Loucy (cell line): Measurements from ENCODE around the gene NCKAP5.

Source experiments
- EZH2phosphoT487 ChIP-seq: fragments of 200-600 bp; IDR thresholded peaks from 2 replicates; pipeline ENCODE4 v1.6.1; 2018; ENCODE audit warnings: antibody characterized with exemption, mild to moderate bottlenecking, moderate library complexity, borderline replicate concordance
- TF ChIP-seq, protein P1 (sequence below): fragments of 200-600 bp; sonication (generic); conservative IDR thresholded peaks from 2 replicates; pipeline ENCODE4 v1.5.1; 2014; ENCODE audit warnings: mild to moderate bottlenecking, antibody characterized with exemption, low read length

GRCh38 chr2:133475610-133476009 lies 92.7 kb downstream of the NCKAP5 start:
- TF ChIP-seq, protein P1, sequence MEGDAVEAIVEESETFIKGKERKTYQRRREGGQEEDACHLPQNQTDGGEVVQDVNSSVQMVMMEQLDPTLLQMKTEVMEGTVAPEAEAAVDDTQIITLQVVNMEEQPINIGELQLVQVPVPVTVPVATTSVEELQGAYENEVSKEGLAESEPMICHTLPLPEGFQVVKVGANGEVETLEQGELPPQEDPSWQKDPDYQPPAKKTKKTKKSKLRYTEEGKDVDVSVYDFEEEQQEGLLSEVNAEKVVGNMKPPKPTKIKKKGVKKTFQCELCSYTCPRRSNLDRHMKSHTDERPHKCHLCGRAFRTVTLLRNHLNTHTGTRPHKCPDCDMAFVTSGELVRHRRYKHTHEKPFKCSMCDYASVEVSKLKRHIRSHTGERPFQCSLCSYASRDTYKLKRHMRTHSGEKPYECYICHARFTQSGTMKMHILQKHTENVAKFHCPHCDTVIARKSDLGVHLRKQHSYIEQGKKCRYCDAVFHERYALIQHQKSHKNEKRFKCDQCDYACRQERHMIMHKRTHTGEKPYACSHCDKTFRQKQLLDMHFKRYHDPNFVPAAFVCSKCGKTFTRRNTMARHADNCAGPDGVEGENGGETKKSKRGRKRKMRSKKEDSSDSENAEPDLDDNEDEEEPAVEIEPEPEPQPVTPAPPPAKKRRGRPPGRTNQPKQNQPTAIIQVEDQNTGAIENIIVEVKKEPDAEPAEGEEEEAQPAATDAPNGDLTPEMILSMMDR: no peak
- TF ChIP-seq EZH2phosphoT487: no peak
